ENCODE measurements around the gene PPY.

Gene PPY

DNA sequence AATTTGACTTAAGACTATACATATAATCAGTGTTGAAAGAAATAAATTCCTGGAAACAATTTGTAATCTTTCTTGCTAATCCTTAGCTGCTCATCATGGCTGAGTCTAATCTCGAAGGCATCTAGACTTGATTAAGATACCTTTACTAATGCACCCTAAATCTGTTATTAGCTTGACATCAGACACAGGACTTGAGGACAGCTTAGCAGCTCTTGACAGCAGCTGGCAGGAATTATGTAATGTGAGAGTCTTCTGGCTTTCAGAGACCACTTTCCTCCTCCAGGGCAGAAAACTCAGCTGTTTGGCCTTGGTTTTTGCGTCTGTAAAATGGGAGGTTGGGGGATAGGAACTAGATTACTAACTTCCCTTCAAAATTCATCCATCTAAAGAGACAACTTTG lies 27.8 kb downstream of the PPY start:
- Histone ChIP-seq H3K36me3 (ENCODE audit: control insufficient read depth, insufficient read depth, low read length) (no peaks in the 10 kb centered on the region), H3K4me2 (ENCODE audit: low read length) (no peak overlapping the region), H2AFZ (no peak overlapping the region), H3K79me2 (no peaks in the 10 kb centered on the region), H3K4me3 (ENCODE audit: low read depth, low read length) (no peak overlapping the region), H3K9me3 (ENCODE audit: control insufficient read depth, low read length) (no peaks in the 10 kb centered on the region), H3K4me1 (peaks cover 20% of the 10 kb centered on the region), H3K27ac (no peak overlapping the region), H3K9ac (no peak overlapping the region), H3K27me3 (ENCODE audit: control insufficient read depth, insufficient read depth, low read length) (no peaks in the 10 kb centered on the region)
- TF ChIP-seq, protein P1, sequence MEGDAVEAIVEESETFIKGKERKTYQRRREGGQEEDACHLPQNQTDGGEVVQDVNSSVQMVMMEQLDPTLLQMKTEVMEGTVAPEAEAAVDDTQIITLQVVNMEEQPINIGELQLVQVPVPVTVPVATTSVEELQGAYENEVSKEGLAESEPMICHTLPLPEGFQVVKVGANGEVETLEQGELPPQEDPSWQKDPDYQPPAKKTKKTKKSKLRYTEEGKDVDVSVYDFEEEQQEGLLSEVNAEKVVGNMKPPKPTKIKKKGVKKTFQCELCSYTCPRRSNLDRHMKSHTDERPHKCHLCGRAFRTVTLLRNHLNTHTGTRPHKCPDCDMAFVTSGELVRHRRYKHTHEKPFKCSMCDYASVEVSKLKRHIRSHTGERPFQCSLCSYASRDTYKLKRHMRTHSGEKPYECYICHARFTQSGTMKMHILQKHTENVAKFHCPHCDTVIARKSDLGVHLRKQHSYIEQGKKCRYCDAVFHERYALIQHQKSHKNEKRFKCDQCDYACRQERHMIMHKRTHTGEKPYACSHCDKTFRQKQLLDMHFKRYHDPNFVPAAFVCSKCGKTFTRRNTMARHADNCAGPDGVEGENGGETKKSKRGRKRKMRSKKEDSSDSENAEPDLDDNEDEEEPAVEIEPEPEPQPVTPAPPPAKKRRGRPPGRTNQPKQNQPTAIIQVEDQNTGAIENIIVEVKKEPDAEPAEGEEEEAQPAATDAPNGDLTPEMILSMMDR (IDR thresholded peaks at IDR 0.05) = no peak

GRCh38 chr17:43913584-43913983 lies 28.7 kb downstream of the PPY start:
- H3K9ac ChIP-seq = no peak overlapping the region
- TF ChIP-seq, protein P1 (IDR thresholded peaks at IDR 0.05) = no peak
- H3K27me3 ChIP-seq (ENCODE audit: control insufficient read depth, insufficient read depth, low read length) = no peaks in the 10 kb centered on the region
- no peak overlapping the region for H3K27ac ChIP-seq
- peaks cover 20% of the 10 kb centered on the region for H3K4me1 ChIP-seq
- H3K36me3 ChIP-seq (ENCODE audit: control insufficient read depth, insufficient read depth, low read length) = no peaks in the 10 kb centered on the region
- H3K4me2 ChIP-seq (ENCODE audit: low read length) = no peak overlapping the region
- H3K4me3 ChIP-seq (ENCODE audit: low read depth, low read length) = no peak overlapping the region
- no peak overlapping the region for H2AFZ ChIP-seq
- H3K9me3 ChIP-seq (ENCODE audit: control insufficient read depth, low read length) = no peaks in the 10 kb centered on the region
- no peaks in the 10 kb centered on the region for H3K79me2 ChIP-seq

- TF ChIP-seq, protein P1 (IDR thresholded peaks at IDR 0.05) = no peak
- no peak overlapping the region for H3K4me2 ChIP-seq (ENCODE audit: low read length)
- H3K27me3 ChIP-seq (ENCODE audit: control insufficient read depth, insufficient read depth, low read length) = no peaks in the 10 kb centered on the region
- no peak overlapping the region for H3K4me3 ChIP-seq (ENCODE audit: low read depth, low read length)
- H3K4me1 ChIP-seq = peaks cover 26% of the 10 kb centered on the region
- no peaks in the 10 kb centered on the region for H3K79me2 ChIP-seq
- no peak overlapping the region for H3K9ac ChIP-seq
- no peak overlapping the region for H3K27ac ChIP-seq
- no peaks in the 10 kb centered on the region for H3K9me3 ChIP-seq (ENCODE audit: control insufficient read depth, low read length)
- H3K36me3 ChIP-seq (ENCODE audit: control insufficient read depth, insufficient read depth, low read length) = no peaks in the 10 kb centered on the region
- no peak overlapping the region for H2AFZ ChIP-seq
Measured at GRCh38 chr17:43912635-43913304, 29.5 kb downstream of the PPY start.

GRCh38 chr17:43911904-43912303 lies 30.4 kb downstream of the PPY start:
- Histone ChIP-seq H3K9me3 (ENCODE audit: control insufficient read depth, low read length) (no peaks in the 10 kb centered on the region), H2AFZ (no peak overlapping the region), H3K36me3 (ENCODE audit: control insufficient read depth, insufficient read depth, low read length) (no peaks in the 10 kb centered on the region), H3K4me3 (ENCODE audit: low read depth, low read length) (no peak overlapping the region), H3K27ac (peak overlapping the region; percentile 61), H3K4me1 (peaks cover 27% of the 10 kb centered on the region), H3K79me2 (no peaks in the 10 kb centered on the region), H3K9ac (no peak overlapping the region), H3K4me2 (ENCODE audit: low read length) (peak overlapping the region; percentile 49), H3K27me3 (ENCODE audit: control insufficient read depth, insufficient read depth, low read length) (no peaks in the 10 kb centered on the region)
- TF ChIP-seq, protein P1 (IDR thresholded peaks at IDR 0.05) = no peak
